Measurements from ENCODE around the gene CDK14.

- no peak for TF ChIP-seq CTCF (IDR thresholded peaks at IDR 0.05; ENCODE audit: control extremely low read depth in 1 of 3, insufficient read depth in 1 of 3, low read depth in 1 of 3, low read length in 3 of 3)
- TF ChIP-seq HDAC6 (IDR thresholded peaks at IDR 0.05; ENCODE audit: low read depth, low read length) = no peak
- TF ChIP-seq EP300 (IDR thresholded peaks at IDR 0.05; ENCODE audit: borderline replicate concordance in 1 of 2, low read depth in 2 of 2, low read length in 2 of 2) = no peak
- no peak for TF ChIP-seq POLR2AphosphoS5 (IDR thresholded peaks at IDR 0.05; ENCODE audit: low read depth, low read length)
- TF ChIP-seq SUZ12 (IDR thresholded peaks at IDR 0.05; ENCODE audit: low read length) = no peak
- no peak for TF ChIP-seq EZH2 (IDR thresholded peaks at IDR 0.05; ENCODE audit: low read depth, low read length, severe bottlenecking)
- no peak for TF ChIP-seq TAF1 (IDR thresholded peaks at IDR 0.05; ENCODE audit: low read depth, low read length)
- no peak for TF ChIP-seq KDM5A (IDR thresholded peaks at IDR 0.05; ENCODE audit: low read length)
- no peak for TF ChIP-seq YY1 (IDR thresholded peaks at IDR 0.05; ENCODE audit: low read depth, low read length)
These were observed 532.7 kb downstream of the CDK14 start for GRCh38 chr7:91128683-91129348.
